ENCODE data around the gene ATXN1. TPM values are rescaled to one million over a fixed set of nuclear protein-coding genes. Genes with fewer than 3 reads are reported as not detected.

Gene ATXN1
- polyA plus RNA-seq, 1 donor from 2014 or later: 28.2 TPM

- H3K79me2 ChIP-seq (replicated peaks; ENCODE audit: insufficient read depth, low read length): no peaks in the 10 kb centered on the region
- no peaks in the 10 kb centered on the region for H3K9me3 ChIP-seq (ENCODE audit: low read length)
- no peak overlapping the region for H3K9ac ChIP-seq (ENCODE audit: low read length)
- no peaks in the 10 kb centered on the region for H3K9me2 ChIP-seq (ENCODE audit: insufficient read depth, low read length)
- no peak overlapping the region for H3K4me2 ChIP-seq (ENCODE audit: low read length)
- H3K27me3 ChIP-seq (ENCODE audit: insufficient read depth, low read depth, low read length): no peaks in the 10 kb centered on the region
- H2AFZ ChIP-seq (ENCODE audit: low read depth, low read length): no peak overlapping the region
- TF ChIP-seq CTCF (IDR thresholded peaks at IDR 0.05; ENCODE audit: poor library complexity, severe bottlenecking) (no peak), EZH2 (IDR thresholded peaks at IDR 0.05; ENCODE audit: borderline replicate concordance, insufficient read depth, low read length, poor library complexity, severe bottlenecking) (no peak), RAD21 (conservative IDR thresholded peaks at IDR 0.05) (no peak), EP300 (conservative IDR thresholded peaks at IDR 0.05; ENCODE audit: poor library complexity, severe bottlenecking) (no peak), SMC3 (conservative IDR thresholded peaks at IDR 0.05; ENCODE audit: poor library complexity) (no peak), TAF1 (IDR thresholded peaks at IDR 0.05; ENCODE audit: low read depth) (no peak), MXI1 (conservative IDR thresholded peaks at IDR 0.05; ENCODE audit: poor library complexity, severe bottlenecking) (no peak), POLR2AphosphoS5 (IDR thresholded peaks at IDR 0.05) (no peak)
- TF ChIP-seq, protein P1, sequence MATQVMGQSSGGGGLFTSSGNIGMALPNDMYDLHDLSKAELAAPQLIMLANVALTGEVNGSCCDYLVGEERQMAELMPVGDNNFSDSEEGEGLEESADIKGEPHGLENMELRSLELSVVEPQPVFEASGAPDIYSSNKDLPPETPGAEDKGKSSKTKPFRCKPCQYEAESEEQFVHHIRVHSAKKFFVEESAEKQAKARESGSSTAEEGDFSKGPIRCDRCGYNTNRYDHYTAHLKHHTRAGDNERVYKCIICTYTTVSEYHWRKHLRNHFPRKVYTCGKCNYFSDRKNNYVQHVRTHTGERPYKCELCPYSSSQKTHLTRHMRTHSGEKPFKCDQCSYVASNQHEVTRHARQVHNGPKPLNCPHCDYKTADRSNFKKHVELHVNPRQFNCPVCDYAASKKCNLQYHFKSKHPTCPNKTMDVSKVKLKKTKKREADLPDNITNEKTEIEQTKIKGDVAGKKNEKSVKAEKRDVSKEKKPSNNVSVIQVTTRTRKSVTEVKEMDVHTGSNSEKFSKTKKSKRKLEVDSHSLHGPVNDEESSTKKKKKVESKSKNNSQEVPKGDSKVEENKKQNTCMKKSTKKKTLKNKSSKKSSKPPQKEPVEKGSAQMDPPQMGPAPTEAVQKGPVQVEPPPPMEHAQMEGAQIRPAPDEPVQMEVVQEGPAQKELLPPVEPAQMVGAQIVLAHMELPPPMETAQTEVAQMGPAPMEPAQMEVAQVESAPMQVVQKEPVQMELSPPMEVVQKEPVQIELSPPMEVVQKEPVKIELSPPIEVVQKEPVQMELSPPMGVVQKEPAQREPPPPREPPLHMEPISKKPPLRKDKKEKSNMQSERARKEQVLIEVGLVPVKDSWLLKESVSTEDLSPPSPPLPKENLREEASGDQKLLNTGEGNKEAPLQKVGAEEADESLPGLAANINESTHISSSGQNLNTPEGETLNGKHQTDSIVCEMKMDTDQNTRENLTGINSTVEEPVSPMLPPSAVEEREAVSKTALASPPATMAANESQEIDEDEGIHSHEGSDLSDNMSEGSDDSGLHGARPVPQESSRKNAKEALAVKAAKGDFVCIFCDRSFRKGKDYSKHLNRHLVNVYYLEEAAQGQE (IDR thresholded peaks at IDR 0.05; ENCODE audit: borderline replicate concordance): no peak
- H3K27ac ChIP-seq (ENCODE audit: low read length): no peak overlapping the region
- H3K4me3 ChIP-seq (ENCODE audit: low read length): no peak overlapping the region
- no peaks in the 10 kb centered on the region for H4K20me1 ChIP-seq (ENCODE audit: insufficient read depth)
- no peaks in the 10 kb centered on the region for H3K36me3 ChIP-seq (ENCODE audit: insufficient read depth, low read length)
- H3F3A ChIP-seq (ENCODE audit: insufficient read depth, low read length, poor library complexity, severe bottlenecking): no peaks in the 10 kb centered on the region
Measured at GRCh38 chr6:16253399-16254144, 507.7 kb downstream of the ATXN1 start.

DNA sequence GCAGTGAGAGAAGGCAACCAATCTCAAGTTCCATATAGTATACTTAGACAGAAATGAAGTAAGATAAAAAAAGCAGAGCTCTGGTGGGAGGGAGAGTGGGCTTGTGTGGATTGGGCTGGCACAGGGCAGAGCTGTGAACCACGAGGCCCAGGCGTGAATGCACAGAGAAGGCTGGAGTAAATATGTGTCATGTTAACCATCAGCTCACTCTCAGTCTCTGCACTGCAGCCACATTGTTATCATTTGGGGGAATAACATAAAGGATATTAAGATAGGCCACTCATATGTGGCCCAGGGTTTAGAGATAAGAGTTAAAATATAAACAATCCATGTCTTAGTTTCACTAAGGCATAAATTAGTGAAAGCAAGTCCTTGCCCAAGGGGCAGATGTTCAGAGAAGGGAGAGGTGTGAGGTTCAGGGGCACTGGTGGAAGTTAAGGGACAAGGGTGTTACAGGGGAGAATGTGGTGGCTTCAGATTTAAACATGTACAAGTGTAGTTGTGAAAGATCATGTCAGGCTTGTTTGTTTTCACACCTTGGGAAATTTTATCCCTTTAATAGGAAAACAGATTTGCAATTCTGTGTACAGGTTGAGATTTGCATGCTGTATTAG is 508.5 kb downstream of the ATXN1 start:
- H3F3A ChIP-seq (ENCODE audit: insufficient read depth, low read length, poor library complexity, severe bottlenecking): no peaks in the 10 kb centered on the region
- no peak for TF ChIP-seq CTCF (IDR thresholded peaks at IDR 0.05; ENCODE audit: poor library complexity, severe bottlenecking)
- TF ChIP-seq RAD21 (conservative IDR thresholded peaks at IDR 0.05): no peak
- TF ChIP-seq EP300 (conservative IDR thresholded peaks at IDR 0.05; ENCODE audit: poor library complexity, severe bottlenecking): no peak
- TF ChIP-seq EZH2 (IDR thresholded peaks at IDR 0.05; ENCODE audit: borderline replicate concordance, insufficient read depth, low read length, poor library complexity, severe bottlenecking): no peak
- no peak for TF ChIP-seq POLR2AphosphoS5 (IDR thresholded peaks at IDR 0.05)
- TF ChIP-seq MXI1 (conservative IDR thresholded peaks at IDR 0.05; ENCODE audit: poor library complexity, severe bottlenecking): no peak
- TF ChIP-seq, protein P1 (IDR thresholded peaks at IDR 0.05; ENCODE audit: borderline replicate concordance): no peak
- TF ChIP-seq TAF1 (IDR thresholded peaks at IDR 0.05; ENCODE audit: low read depth): no peak
- no peak for TF ChIP-seq SMC3 (conservative IDR thresholded peaks at IDR 0.05; ENCODE audit: poor library complexity)

More for the DNA sequence above, 508.5 kb downstream of the ATXN1 start:
- Histone ChIP-seq H3K4me3 (ENCODE audit: low read length) (no peak overlapping the region), H3K27me3 (ENCODE audit: insufficient read depth, low read depth, low read length) (no peaks in the 10 kb centered on the region), H3K79me2 (replicated peaks; ENCODE audit: insufficient read depth, low read length) (no peaks in the 10 kb centered on the region), H3K4me2 (ENCODE audit: low read length) (no peak overlapping the region), H3K27ac (ENCODE audit: low read length) (no peak overlapping the region), H3K9ac (ENCODE audit: low read length) (no peak overlapping the region), H2AFZ (ENCODE audit: low read depth, low read length) (no peak overlapping the region), H4K20me1 (ENCODE audit: insufficient read depth) (no peaks in the 10 kb centered on the region), H3K9me3 (ENCODE audit: low read length) (no peaks in the 10 kb centered on the region), H3K9me2 (ENCODE audit: insufficient read depth, low read length) (no peaks in the 10 kb centered on the region), H3K36me3 (ENCODE audit: insufficient read depth, low read length) (no peaks in the 10 kb centered on the region)

Data from neural cell (in vitro differentiated cells).